ENCODE data around the gene ARL14EP.

ARL14EP gene

DNA sequence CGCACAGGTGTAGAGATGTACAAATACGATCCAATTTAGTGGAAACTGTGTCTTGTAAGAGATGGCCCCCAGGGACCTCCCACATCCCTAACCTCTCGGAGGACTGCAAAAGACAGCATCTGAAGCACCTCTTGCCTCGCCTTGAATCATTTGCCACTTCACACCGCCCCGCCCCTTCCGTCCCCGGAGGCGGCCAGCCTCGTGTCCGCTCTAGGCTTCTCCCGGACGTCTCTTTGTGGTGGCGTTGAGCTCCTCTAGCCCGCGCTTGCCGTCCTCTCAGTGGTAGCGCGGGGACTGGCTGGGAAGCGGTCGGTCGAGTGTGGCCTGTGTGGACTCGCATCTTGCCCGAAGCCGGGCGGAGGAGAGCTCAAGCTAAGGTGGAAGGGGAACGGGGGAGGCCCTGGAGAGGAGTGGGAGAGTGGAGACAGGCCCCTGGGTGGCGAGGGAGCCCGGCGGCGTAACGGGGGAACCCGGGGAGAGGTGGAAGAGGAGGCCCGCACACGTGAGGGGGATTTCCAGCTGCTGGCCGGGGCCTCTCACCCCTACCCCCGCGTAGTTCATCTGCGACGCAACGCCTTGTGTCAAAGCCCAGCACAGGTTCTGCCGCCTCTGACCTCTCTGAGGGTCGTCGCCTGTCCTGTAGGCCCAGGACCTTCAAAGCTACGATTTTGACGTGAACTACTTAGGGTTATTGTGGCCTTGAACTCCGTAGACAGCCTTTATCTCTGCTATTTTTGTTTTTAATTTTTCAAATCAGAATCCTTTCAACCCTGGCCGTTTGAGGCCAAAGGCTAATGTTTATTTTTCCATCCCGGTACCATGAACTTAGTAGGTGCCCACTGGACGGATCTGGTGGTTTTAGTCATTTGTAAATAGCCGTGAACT, at the start of gene ARL14EP:
ARL14EP (plus strand) TSS at position 279 of the 885 bp plus-strand sequence. CDS start 7,845 bp downstream, outside the sequence.
- in situ Hi-C loops (cut with HindIII; ENCODE audit: low sequenced_read_pairs): loop anchor here (25.0 kb wide), 1 partner anchor 886 kb away; no protein-coding TSS in a partner anchor
- H3K4me3 ChIP-seq (ENCODE audit: low read depth, low read length): peak within 1 kb of the TSS; percentile 80
- TF ChIP-seq, protein P1, sequence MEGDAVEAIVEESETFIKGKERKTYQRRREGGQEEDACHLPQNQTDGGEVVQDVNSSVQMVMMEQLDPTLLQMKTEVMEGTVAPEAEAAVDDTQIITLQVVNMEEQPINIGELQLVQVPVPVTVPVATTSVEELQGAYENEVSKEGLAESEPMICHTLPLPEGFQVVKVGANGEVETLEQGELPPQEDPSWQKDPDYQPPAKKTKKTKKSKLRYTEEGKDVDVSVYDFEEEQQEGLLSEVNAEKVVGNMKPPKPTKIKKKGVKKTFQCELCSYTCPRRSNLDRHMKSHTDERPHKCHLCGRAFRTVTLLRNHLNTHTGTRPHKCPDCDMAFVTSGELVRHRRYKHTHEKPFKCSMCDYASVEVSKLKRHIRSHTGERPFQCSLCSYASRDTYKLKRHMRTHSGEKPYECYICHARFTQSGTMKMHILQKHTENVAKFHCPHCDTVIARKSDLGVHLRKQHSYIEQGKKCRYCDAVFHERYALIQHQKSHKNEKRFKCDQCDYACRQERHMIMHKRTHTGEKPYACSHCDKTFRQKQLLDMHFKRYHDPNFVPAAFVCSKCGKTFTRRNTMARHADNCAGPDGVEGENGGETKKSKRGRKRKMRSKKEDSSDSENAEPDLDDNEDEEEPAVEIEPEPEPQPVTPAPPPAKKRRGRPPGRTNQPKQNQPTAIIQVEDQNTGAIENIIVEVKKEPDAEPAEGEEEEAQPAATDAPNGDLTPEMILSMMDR (IDR thresholded peaks at IDR 0.05; ENCODE audit: low read depth, low read length, missing control alignments): no peak
- DNase-seq (ENCODE audit: low read depth): peak; percentile 91

DNA sequence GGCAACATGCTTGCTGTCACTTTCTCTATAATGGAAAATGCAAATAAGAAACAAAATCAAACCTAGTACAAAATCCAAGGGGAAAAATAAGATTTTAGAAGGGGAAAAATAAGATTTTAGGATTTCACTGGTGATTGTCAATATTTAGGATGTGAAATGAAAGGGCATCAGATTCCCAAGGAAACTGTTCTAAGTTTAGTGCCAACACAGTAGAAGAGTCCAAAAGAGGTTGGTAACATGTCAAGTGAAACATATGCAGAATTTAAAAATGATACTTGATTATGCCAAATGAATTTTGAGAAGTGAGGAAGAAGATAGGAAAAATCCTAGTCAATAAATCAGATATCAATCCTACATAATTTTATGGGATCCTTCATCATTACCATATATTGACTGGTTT, 45.7 kb upstream of the ARL14EP start:
- H3K4me3 ChIP-seq (ENCODE audit: low read depth, low read length): no peak overlapping the region
- DNase-seq (ENCODE audit: low read depth): no peak
- TF ChIP-seq, protein P1 (IDR thresholded peaks at IDR 0.05; ENCODE audit: low read depth, low read length, missing control alignments): no peak
- in situ Hi-C loops (cut with HindIII; ENCODE audit: low sequenced_read_pairs): no loop called here

- in situ Hi-C loops (cut with HindIII; ENCODE audit: low sequenced_read_pairs): no loop called here
- DNase-seq (ENCODE audit: low read depth): no peak
- TF ChIP-seq, protein P1 (IDR thresholded peaks at IDR 0.05; ENCODE audit: low read depth, low read length, missing control alignments): no peak
- H3K4me3 ChIP-seq (ENCODE audit: low read depth, low read length): no peak overlapping the region
Observed at GRCh38 chr11:30279796-30280195, 43.1 kb upstream of the ARL14EP start.

GRCh38 chr11:30281476-30282288, 41.2 kb upstream of the ARL14EP start:
- in situ Hi-C loops (cut with HindIII; ENCODE audit: low sequenced_read_pairs): no loop called here
- DNase-seq (ENCODE audit: low read depth): no peak
- TF ChIP-seq, protein P1 (IDR thresholded peaks at IDR 0.05; ENCODE audit: low read depth, low read length, missing control alignments): no peak
- no peak overlapping the region for H3K4me3 ChIP-seq (ENCODE audit: low read depth, low read length)

DNA sequence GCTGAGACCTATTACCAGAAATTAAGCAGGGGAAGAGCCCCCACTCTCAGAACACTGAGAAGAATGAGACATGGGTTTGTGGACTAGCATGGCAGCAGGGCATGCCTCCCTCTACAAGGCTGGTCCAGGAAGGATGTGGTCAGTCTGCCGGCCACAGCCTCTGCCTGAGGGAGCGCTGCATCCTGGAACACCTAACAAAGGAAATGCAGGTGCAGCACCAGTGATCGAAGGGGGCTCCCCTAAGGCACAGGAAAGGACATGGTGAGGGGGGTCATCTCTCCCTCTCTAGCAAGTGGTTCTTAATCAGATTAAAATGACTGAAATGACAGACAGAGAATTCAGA, 40.6 kb upstream of the ARL14EP start:
- TF ChIP-seq, protein P1 (IDR thresholded peaks at IDR 0.05; ENCODE audit: low read depth, low read length, missing control alignments): no peak
- in situ Hi-C loops (cut with HindIII; ENCODE audit: low sequenced_read_pairs): no loop called here
- DNase-seq (ENCODE audit: low read depth): no peak
- no peak overlapping the region for H3K4me3 ChIP-seq (ENCODE audit: low read depth, low read length)

- H3K4me3 ChIP-seq (ENCODE audit: low read depth, low read length): no peak overlapping the region
- DNase-seq (ENCODE audit: low read depth): no peak
- in situ Hi-C loops (cut with HindIII; ENCODE audit: low sequenced_read_pairs): no loop called here
- TF ChIP-seq, protein P1 (IDR thresholded peaks at IDR 0.05; ENCODE audit: low read depth, low read length, missing control alignments): no peak
Observed at GRCh38 chr11:30284836-30285235, 38.1 kb upstream of the ARL14EP start.

Measured in astrocyte of the cerebellum (primary cell).